Measurements from ENCODE around the gene FOXB2.
A peak's percentile ranks its signal among the peaks of the same experiment; 100 is the strongest.

Gene FOXB2

GRCh38 chr9:77000330-77000729 is 19.1 kb upstream of the FOXB2 start:
- Histone ChIP-seq H3K4me1 (ENCODE audit: control insufficient read depth, insufficient read depth, low read length) (no peaks in the 10 kb centered on the region), H3K9me3 (ENCODE audit: control insufficient read depth, insufficient read depth, low read length) (no peaks in the 10 kb centered on the region), H3K27me3 (ENCODE audit: control insufficient read depth, insufficient read depth, low read length) (no peaks in the 10 kb centered on the region), H3K27ac (ENCODE audit: low read length) (no peak overlapping the region), H3K36me3 (ENCODE audit: control insufficient read depth, insufficient read depth, low read length) (no peaks in the 10 kb centered on the region), H3K4me3 (ENCODE audit: low read length) (no peak overlapping the region)
- WGBS (ENCODE audit: insufficient coverage, insufficient read length), result no CpG with 5 or more reads among the region's 6 CpGs
- DNase-seq (ENCODE audit: low read depth, low spot score), result no peak

GRCh38 chr9:77003366-77003765 is 16.1 kb upstream of the FOXB2 start:
- Histone ChIP-seq H3K4me3 (ENCODE audit: low read length) (no peak overlapping the region), H3K27ac (ENCODE audit: low read length) (no peak overlapping the region), H3K36me3 (ENCODE audit: control insufficient read depth, insufficient read depth, low read length) (no peaks in the 10 kb centered on the region), H3K4me1 (ENCODE audit: control insufficient read depth, insufficient read depth, low read length) (no peaks in the 10 kb centered on the region), H3K9me3 (ENCODE audit: control insufficient read depth, insufficient read depth, low read length) (no peaks in the 10 kb centered on the region), H3K27me3 (ENCODE audit: control insufficient read depth, insufficient read depth, low read length) (no peaks in the 10 kb centered on the region)
- no CpG with 5 or more reads among the region's 3 CpGs for WGBS (ENCODE audit: insufficient coverage, insufficient read length)
- DNase-seq (ENCODE audit: low read depth, low spot score), result no peak

GRCh38 chr9:77005216-77005615 is 14.2 kb upstream of the FOXB2 start:
- Histone ChIP-seq H3K4me3 (ENCODE audit: low read length) (no peak overlapping the region), H3K36me3 (ENCODE audit: control insufficient read depth, insufficient read depth, low read length) (no peaks in the 10 kb centered on the region), H3K27me3 (ENCODE audit: control insufficient read depth, insufficient read depth, low read length) (no peaks in the 10 kb centered on the region), H3K9me3 (ENCODE audit: control insufficient read depth, insufficient read depth, low read length) (no peaks in the 10 kb centered on the region), H3K4me1 (ENCODE audit: control insufficient read depth, insufficient read depth, low read length) (no peaks in the 10 kb centered on the region), H3K27ac (ENCODE audit: low read length) (no peak overlapping the region)
- no peak for DNase-seq (ENCODE audit: low read depth, low spot score)
- no CpG with 5 or more reads among the region's 4 CpGs for WGBS (ENCODE audit: insufficient coverage, insufficient read length)

GRCh38 chr9:77010527-77010926 is 8.9 kb upstream of the FOXB2 start:
- H3K36me3 ChIP-seq (ENCODE audit: control insufficient read depth, insufficient read depth, low read length), result no peaks in the 10 kb centered on the region; the same call in 1 of the 2 replicates
- H3K9me3 ChIP-seq (ENCODE audit: control insufficient read depth, insufficient read depth, low read length), result no peaks in the 10 kb centered on the region
- no peak overlapping the region for H3K4me3 ChIP-seq (ENCODE audit: low read length)
- no CpG with 5 or more reads among the region's 5 CpGs for WGBS (ENCODE audit: insufficient coverage, insufficient read length)
- DNase-seq (ENCODE audit: low read depth, low spot score), result no peak
- H3K27me3 ChIP-seq (ENCODE audit: control insufficient read depth, insufficient read depth, low read length), result peaks cover 41% of the 10 kb centered on the region
- peaks cover 3% of the 10 kb centered on the region for H3K4me1 ChIP-seq (ENCODE audit: control insufficient read depth, insufficient read depth, low read length)
- no peak overlapping the region for H3K27ac ChIP-seq (ENCODE audit: low read length)

GRCh38 chr9:77011973-77012821 is 7.3 kb upstream of the FOXB2 start:
- no peak for DNase-seq (ENCODE audit: low read depth, low spot score)
- Histone ChIP-seq H3K9me3 (ENCODE audit: control insufficient read depth, insufficient read depth, low read length) (no peaks in the 10 kb centered on the region), H3K4me3 (ENCODE audit: low read length) (peak overlapping the region; percentile 35; the same call in 1 of the 2 replicates), H3K27me3 (ENCODE audit: control insufficient read depth, insufficient read depth, low read length) (peaks cover 56% of the 10 kb centered on the region), H3K36me3 (ENCODE audit: control insufficient read depth, insufficient read depth, low read length) (no peaks in the 10 kb centered on the region; the same call in 1 of the 2 replicates), H3K4me1 (ENCODE audit: control insufficient read depth, insufficient read depth, low read length) (peaks cover 3% of the 10 kb centered on the region), H3K27ac (ENCODE audit: low read length) (no peak overlapping the region)
- WGBS (ENCODE audit: insufficient coverage, insufficient read length), result no CpG with 5 or more reads among the region's 42 CpGs

GRCh38 chr9:77013206-77013931 is 6.1 kb upstream of the FOXB2 start:
- no peak overlapping the region for H3K27ac ChIP-seq (ENCODE audit: low read length)
- no peak for DNase-seq (ENCODE audit: low read depth, low spot score)
- peaks cover 68% of the 10 kb centered on the region for H3K27me3 ChIP-seq (ENCODE audit: control insufficient read depth, insufficient read depth, low read length)
- peak overlapping the region; percentile 22; the same call in 1 of the 2 replicates for H3K4me3 ChIP-seq (ENCODE audit: low read length)
- H3K9me3 ChIP-seq (ENCODE audit: control insufficient read depth, insufficient read depth, low read length), result no peaks in the 10 kb centered on the region
- no peaks in the 10 kb centered on the region; the same call in 1 of the 2 replicates for H3K36me3 ChIP-seq (ENCODE audit: control insufficient read depth, insufficient read depth, low read length)
- peaks cover 3% of the 10 kb centered on the region for H3K4me1 ChIP-seq (ENCODE audit: control insufficient read depth, insufficient read depth, low read length)
- no CpG with 5 or more reads among the region's 21 CpGs for WGBS (ENCODE audit: insufficient coverage, insufficient read length)

- H3K4me3 ChIP-seq (ENCODE audit: low read length), result peak overlapping the region; percentile 22
- no CpG with 5 or more reads among the region's 46 CpGs for WGBS (ENCODE audit: insufficient coverage, insufficient read length)
Measured at GRCh38 chr9:77013932-77014596, 5.4 kb upstream of the FOXB2 start.

GRCh38 chr9:77014597-77015263 is 4.7 kb upstream of the FOXB2 start:
- H3K9me3 ChIP-seq (ENCODE audit: control insufficient read depth, insufficient read depth, low read length), result no peaks in the 10 kb centered on the region
- H3K4me1 ChIP-seq (ENCODE audit: control insufficient read depth, insufficient read depth, low read length), result peaks cover 3% of the 10 kb centered on the region
- DNase-seq (ENCODE audit: low read depth, low spot score), result no peak
- no peak overlapping the region for H3K4me3 ChIP-seq (ENCODE audit: low read length)
- H3K36me3 ChIP-seq (ENCODE audit: control insufficient read depth, insufficient read depth, low read length), result no peaks in the 10 kb centered on the region; the same call in 1 of the 2 replicates
- WGBS (ENCODE audit: insufficient coverage, insufficient read length), result no CpG with 5 or more reads among the region's 38 CpGs
- H3K27me3 ChIP-seq (ENCODE audit: control insufficient read depth, insufficient read depth, low read length), result peaks cover 81% of the 10 kb centered on the region
- H3K27ac ChIP-seq (ENCODE audit: low read length), result no peak overlapping the region

More at GRCh38 chr9:77013932-77014596, 5.4 kb upstream of the FOXB2 start:
- DNase-seq (ENCODE audit: low read depth, low spot score), result no peak
- peaks cover 3% of the 10 kb centered on the region for H3K4me1 ChIP-seq (ENCODE audit: control insufficient read depth, insufficient read depth, low read length)
- no peak overlapping the region for H3K27ac ChIP-seq (ENCODE audit: low read length)
- no peaks in the 10 kb centered on the region; the same call in 1 of the 2 replicates for H3K36me3 ChIP-seq (ENCODE audit: control insufficient read depth, insufficient read depth, low read length)
- H3K9me3 ChIP-seq (ENCODE audit: control insufficient read depth, insufficient read depth, low read length), result no peaks in the 10 kb centered on the region
- peaks cover 74% of the 10 kb centered on the region for H3K27me3 ChIP-seq (ENCODE audit: control insufficient read depth, insufficient read depth, low read length)

- no CpG with 5 or more reads among the region's 31 CpGs for WGBS (ENCODE audit: insufficient coverage, insufficient read length)
Measured at GRCh38 chr9:77015327-77016048, 4.0 kb upstream of the FOXB2 start.

More at GRCh38 chr9:77015327-77016048, 4.0 kb upstream of the FOXB2 start:
- Histone ChIP-seq H3K27ac (ENCODE audit: low read length) (no peak overlapping the region), H3K36me3 (ENCODE audit: control insufficient read depth, insufficient read depth, low read length) (no peaks in the 10 kb centered on the region; the same call in 1 of the 2 replicates), H3K4me3 (ENCODE audit: low read length) (peak overlapping the region; percentile 35; the same call in 1 of the 2 replicates), H3K9me3 (ENCODE audit: control insufficient read depth, insufficient read depth, low read length) (no peaks in the 10 kb centered on the region), H3K27me3 (ENCODE audit: control insufficient read depth, insufficient read depth, low read length) (peaks cover 84% of the 10 kb centered on the region), H3K4me1 (ENCODE audit: control insufficient read depth, insufficient read depth, low read length) (peaks cover 3% of the 10 kb centered on the region)
- DNase-seq (ENCODE audit: low read depth, low spot score), result no peak

Data from iPS DF 6.9 (cell line).